Aorta (tissue), 5 donors: ENCODE measurements around the gene PTPRN2. TPM values are rescaled to one million over a fixed set of nuclear protein-coding genes. Genes with fewer than 3 reads are reported as not detected.
A peak's percentile ranks its signal among the peaks of the same experiment; 100 is the strongest.

Source experiments
- ATAC-seq: fragments of 200-7000 bp; cut with Tn5 transposase; one replicate; pipeline ENCODE4 v1.9.1; 2022; ENCODE audit warnings: moderate library complexity; ENCODE audit not compliant: low FRiP score
- DNase-seq, 2 donors: peaks; one replicate each; pipeline ENCODE4 v3.0.0-alpha.2; 2020
- H3K27ac ChIP-seq, 2 donors: one replicate each; pipeline ENCODE4 v1.5.1; 2013; ENCODE audit warnings: low read length in 2 of 2, mild to moderate bottlenecking in 2 of 2, moderate library complexity in 2 of 2, control low read depth in 1 of 2, inconsistent platforms in 1 of 2, low read depth in 1 of 2
- H3K27me3 ChIP-seq, 2 donors: one replicate each; pipeline ENCODE4 v1.6.1; 2013; ENCODE audit warnings: control low read depth in 1 of 2, low read length in 1 of 2, mild to moderate bottlenecking in 1 of 2, moderate library complexity in 1 of 2; ENCODE audit not compliant: insufficient read depth in 2 of 2, control insufficient read depth in 1 of 2
- H3K36me3 ChIP-seq, 2 donors: one replicate each; pipeline ENCODE4 v1.6.1; 2013; ENCODE audit warnings: control low read depth in 1 of 2, low read length in 1 of 2, mild to moderate bottlenecking in 1 of 2; ENCODE audit not compliant: insufficient read depth in 2 of 2, control insufficient read depth in 1 of 2
- H3K4me1 ChIP-seq, 2 donors: one replicate each; pipeline ENCODE4 v1.6.1; 2013; ENCODE audit warnings: low read length in 2 of 2, control low read depth in 1 of 2, mild to moderate bottlenecking in 1 of 2, moderate library complexity in 1 of 2; ENCODE audit not compliant: insufficient read depth in 2 of 2, control insufficient read depth in 1 of 2
- H3K4me3 ChIP-seq, 2 donors: one replicate each; pipeline ENCODE4 v1.5.1; 2013; ENCODE audit warnings: low read length in 2 of 2, control low read depth in 1 of 2, mild to moderate bottlenecking in 1 of 2
- H3K9me3 ChIP-seq: one replicate; pipeline ENCODE4 v1.6.1; 2013; ENCODE audit warnings: mild to moderate bottlenecking, low read length; ENCODE audit not compliant: control insufficient read depth
- whole genome bisulfite sequencing, 2 donors: extraction: QIAGEN DNeasy Blood & Tissue Kit; methylation state at CpG; one replicate each; pipeline ENCODE4 v1.1.7; 2013; 5-methylcytosine and 5-hydroxymethylcytosine counted together
- intact Hi-C, 2 donors: fragments of 100-400 bp; cut with DNase I; formaldehyde crosslinking; loops; one replicate each; pipeline versions ENCODE4 v1.14.2 to v1.15.0; 2022
- polyA plus RNA-seq, 2 donors: library from polyadenylated mRNA; stranded (reverse); fragments of 200-250 nt; gene quantifications; one replicate each; pipeline ENCODE4 v1.2.3, GENCODE V29; 2013
- total RNA-seq, 2 donors: library from RNA; stranded (reverse); fragmentation: NEBNext Ultra II Directional; extraction: Animal tissue kit (Norgen Biotek cat#: 25700); gene quantifications; one replicate each; pipeline ENCODE4 v1.2.1, GENCODE V29; 2021
- donor health status: healthy with polysubstance abuse.
- donor health status: Bipolar disorder and iron deficiency.
- donor health status: DM: no; HTN: no; CAD: no.
- donor health status: DM: no; HTN: no; CAD: no.
- donor health status: DM: yes; HTN: yes; CAD: no.

PTPRN2 gene
- total and polyA plus RNA-seq, 4 donors, result 0.67 to 3.3 (median 1.4) TPM

DNA sequence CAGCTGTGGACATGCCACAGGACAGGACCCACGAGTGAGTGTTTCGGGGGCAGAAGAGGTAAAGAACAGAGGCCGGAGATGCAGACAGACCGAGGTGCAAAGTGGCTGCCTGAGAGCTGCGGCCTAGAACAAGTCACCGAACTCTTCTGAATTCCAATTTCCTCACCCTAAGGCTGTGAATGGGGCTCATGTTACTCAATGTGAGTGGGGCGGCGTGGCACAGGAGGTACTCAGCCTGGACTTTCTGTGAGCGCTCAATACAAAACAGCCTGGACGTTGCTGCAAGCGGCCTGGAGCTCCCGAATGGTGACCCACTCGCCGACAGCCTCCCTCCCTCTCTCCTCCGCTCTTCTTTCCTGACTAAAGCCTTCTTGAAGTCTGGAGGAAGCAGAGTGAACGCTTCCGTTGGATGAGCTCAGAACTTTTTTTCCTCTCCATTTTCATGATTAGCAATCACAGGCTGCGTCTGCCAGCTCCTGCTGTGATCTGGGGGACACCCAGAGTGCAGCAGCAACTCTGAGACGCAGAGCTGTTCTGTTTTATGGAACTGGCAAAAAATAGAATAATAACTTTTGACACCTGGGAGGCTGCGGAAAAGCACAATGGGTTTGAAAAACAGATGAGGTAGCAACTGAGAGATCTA, 108.5 kb downstream of the PTPRN2 start:
- Histone ChIP-seq H3K27me3 (no peaks in the 10 kb centered on the region), H3K4me3 (no peak overlapping the region), H3K36me3 (no peaks in the 10 kb centered on the region), H3K27ac (no peak overlapping the region), H3K9me3 (peaks cover 11% of the 10 kb centered on the region), H3K4me1 (no peaks in the 10 kb centered on the region)
- ATAC-seq, result peak; percentile 13
- no peak for DNase-seq
- 72 to 76% methylated on average over 20 of the region's 20 CpGs for WGBS, 2 donors
- intact Hi-C loops, result no loop called here

GRCh38 chr7:158477866-158478265, 109.8 kb downstream of the PTPRN2 start:
- H3K27ac ChIP-seq, result no peak overlapping the region
- intact Hi-C loops, result no loop called here
- no peaks in the 10 kb centered on the region for H3K27me3 ChIP-seq
- ATAC-seq (no peak), DNase-seq (no peak)
- H3K4me3 ChIP-seq, result no peak overlapping the region
- 81 to 83% methylated on average over 13 of the region's 13 CpGs for WGBS, 2 donors
- no peaks in the 10 kb centered on the region for H3K4me1 ChIP-seq
- peaks cover 11% of the 10 kb centered on the region for H3K9me3 ChIP-seq
- H3K36me3 ChIP-seq, result no peaks in the 10 kb centered on the region

DNA sequence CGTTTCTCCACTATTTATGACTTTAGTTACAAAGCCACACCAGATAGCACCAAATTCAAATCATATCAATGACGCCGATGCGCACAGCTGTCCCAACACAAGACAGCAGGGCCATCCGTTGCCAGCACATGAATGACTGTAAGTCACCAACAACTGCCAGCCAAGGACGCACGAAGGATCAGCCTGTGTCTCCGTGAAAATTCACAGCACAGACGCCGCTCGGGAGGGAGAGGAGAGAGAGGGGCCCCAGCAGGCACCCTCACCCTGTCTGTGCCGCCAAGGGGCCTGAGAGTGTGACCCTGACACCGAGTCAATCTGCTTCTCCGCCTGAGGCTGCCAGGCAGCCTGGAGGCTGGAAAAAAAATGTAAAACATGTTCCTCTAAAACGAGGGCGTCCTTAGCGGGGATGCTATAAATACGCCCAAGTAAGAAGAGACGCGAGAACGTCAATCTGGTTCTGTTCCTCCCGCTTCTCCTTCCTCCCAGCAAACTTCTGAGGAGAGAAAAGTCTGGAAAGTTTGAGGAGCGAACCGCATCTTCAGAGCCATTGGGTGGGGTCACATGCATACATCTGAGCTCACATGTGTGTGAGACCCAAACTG, 111.2 kb downstream of the PTPRN2 start:
- DNase-seq (no peak), ATAC-seq (no peak)
- peaks cover 11% of the 10 kb centered on the region for H3K9me3 ChIP-seq
- no peaks in the 10 kb centered on the region for H3K36me3 ChIP-seq
- H3K4me1 ChIP-seq, result no peaks in the 10 kb centered on the region
- H3K27ac ChIP-seq, result no peak overlapping the region
- 69 to 71% methylated on average over 24 of the region's 24 CpGs for WGBS, 2 donors
- intact Hi-C loops, result no loop called here
- H3K4me3 ChIP-seq, result no peak overlapping the region
- H3K27me3 ChIP-seq, result no peaks in the 10 kb centered on the region

GRCh38 chr7:158475679-158476052, 112.0 kb downstream of the PTPRN2 start:
- ATAC-seq, result no peak
- no peak overlapping the region for H3K4me3 ChIP-seq
- no peaks in the 10 kb centered on the region for H3K27me3 ChIP-seq
- intact Hi-C loops, result no loop called here
- H3K27ac ChIP-seq, result no peak overlapping the region
- H3K9me3 ChIP-seq, result peaks cover 6% of the 10 kb centered on the region
- WGBS, 2 donors, result 86 to 89% methylated on average over 6 of the region's 6 CpGs
- H3K4me1 ChIP-seq, result no peaks in the 10 kb centered on the region
- DNase-seq, result no peak
- no peaks in the 10 kb centered on the region for H3K36me3 ChIP-seq

GRCh38 chr7:158475036-158475678, 112.5 kb downstream of the PTPRN2 start:
- 90 to 93% methylated on average over 22 of the region's 22 CpGs for WGBS, 2 donors
- DNase-seq, result no peak
- H3K27ac ChIP-seq, result no peak overlapping the region
- no peak for ATAC-seq
- H3K27me3 ChIP-seq, result no peaks in the 10 kb centered on the region
- intact Hi-C loops, result no loop called here
- no peaks in the 10 kb centered on the region for H3K36me3 ChIP-seq
- no peaks in the 10 kb centered on the region for H3K4me1 ChIP-seq
- H3K4me3 ChIP-seq, result no peak overlapping the region
- H3K9me3 ChIP-seq, result peaks cover 6% of the 10 kb centered on the region

GRCh38 chr7:158474488-158474887, 113.1 kb downstream of the PTPRN2 start:
- Histone ChIP-seq H3K4me3 (no peak overlapping the region), H3K36me3 (no peaks in the 10 kb centered on the region), H3K27ac (no peak overlapping the region), H3K27me3 (no peaks in the 10 kb centered on the region), H3K9me3 (no peaks in the 10 kb centered on the region), H3K4me1 (no peaks in the 10 kb centered on the region)
- no peak for DNase-seq
- intact Hi-C loops, result no loop called here
- no peak for ATAC-seq
- WGBS, 2 donors, result 81 to 82% methylated on average over 16 of the region's 16 CpGs

- H3K4me1 ChIP-seq, result no peaks in the 10 kb centered on the region
- no peak for ATAC-seq
- no peak overlapping the region for H3K27ac ChIP-seq
- H3K27me3 ChIP-seq, result no peaks in the 10 kb centered on the region
- WGBS, 2 donors, result 84 to 87% methylated on average over 12 of the region's 12 CpGs
- DNase-seq, result no peak
- intact Hi-C loops, result no loop called here
- H3K36me3 ChIP-seq, result no peaks in the 10 kb centered on the region
- H3K4me3 ChIP-seq, result no peak overlapping the region
- H3K9me3 ChIP-seq, result no peaks in the 10 kb centered on the region
Observed at GRCh38 chr7:158473946-158474345, 113.7 kb downstream of the PTPRN2 start.

DNA sequence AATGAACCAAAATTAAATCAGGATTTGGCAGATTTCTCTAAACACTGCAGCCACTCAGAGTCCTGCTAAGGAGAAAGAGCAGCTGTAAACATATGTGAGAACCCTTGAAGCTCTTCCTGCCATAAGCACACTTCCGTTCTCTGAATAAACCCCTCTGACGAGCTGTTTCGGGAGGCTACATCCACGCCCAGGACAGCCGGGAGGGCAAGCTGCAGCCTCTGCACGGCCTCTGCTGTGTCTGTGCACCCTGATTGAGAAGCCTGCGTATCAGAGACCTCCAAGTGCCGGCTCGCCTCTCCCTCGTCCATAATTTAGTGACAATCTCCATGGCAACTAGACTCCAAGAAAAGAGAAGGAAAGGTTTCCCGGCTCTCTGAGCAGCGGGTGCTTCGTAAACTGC, 114.4 kb downstream of the PTPRN2 start:
- H3K27me3 ChIP-seq, result no peaks in the 10 kb centered on the region
- intact Hi-C loops, result no loop called here
- no peak overlapping the region for H3K4me3 ChIP-seq
- no peak for ATAC-seq
- no peaks in the 10 kb centered on the region for H3K4me1 ChIP-seq
- no peaks in the 10 kb centered on the region for H3K36me3 ChIP-seq
- H3K27ac ChIP-seq, result no peak overlapping the region
- DNase-seq, result no peak
- no peaks in the 10 kb centered on the region for H3K9me3 ChIP-seq
- 17 to 18% methylated on average over 13 of the region's 13 CpGs for WGBS, 2 donors

- intact Hi-C loops, result no loop called here
- Histone ChIP-seq H3K4me3 (no peak overlapping the region), H3K27me3 (no peaks in the 10 kb centered on the region), H3K27ac (no peak overlapping the region), H3K4me1 (no peaks in the 10 kb centered on the region), H3K36me3 (no peaks in the 10 kb centered on the region), H3K9me3 (no peaks in the 10 kb centered on the region)
- WGBS, 2 donors, result 75 to 77% methylated on average over 11 of the region's 11 CpGs
- DNase-seq (no peak), ATAC-seq (no peak)
Observed at GRCh38 chr7:158472596-158472995, 115.0 kb downstream of the PTPRN2 start.
